ENCODE results near the gene PKIG.

The PKIG gene

DNA sequence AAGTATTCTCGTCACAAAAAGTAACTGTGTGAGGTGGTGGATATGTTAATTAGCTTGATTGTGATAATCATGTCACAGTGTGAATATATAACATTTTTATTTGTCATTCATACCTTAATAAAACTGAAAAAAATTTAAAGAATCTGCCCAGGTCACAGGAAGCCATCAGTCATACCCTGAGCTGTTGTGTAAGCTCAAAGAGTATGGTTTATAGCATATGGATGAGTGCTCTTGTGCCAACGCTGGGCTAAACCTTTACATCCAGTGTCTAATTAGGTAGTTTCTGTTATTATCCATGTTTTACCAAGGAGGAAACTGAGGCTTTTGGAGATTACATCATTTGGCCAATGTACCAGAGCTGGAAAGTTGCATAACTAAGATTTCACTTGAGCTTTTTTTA lies 11.4 kb downstream of the PKIG start:
- in situ Hi-C loops (cut with HindIII; ENCODE audit: low sequenced_read_pairs): loop anchor here (5.0 kb wide), 1 partner anchor 56 kb away; no protein-coding TSS in a partner anchor

DNA sequence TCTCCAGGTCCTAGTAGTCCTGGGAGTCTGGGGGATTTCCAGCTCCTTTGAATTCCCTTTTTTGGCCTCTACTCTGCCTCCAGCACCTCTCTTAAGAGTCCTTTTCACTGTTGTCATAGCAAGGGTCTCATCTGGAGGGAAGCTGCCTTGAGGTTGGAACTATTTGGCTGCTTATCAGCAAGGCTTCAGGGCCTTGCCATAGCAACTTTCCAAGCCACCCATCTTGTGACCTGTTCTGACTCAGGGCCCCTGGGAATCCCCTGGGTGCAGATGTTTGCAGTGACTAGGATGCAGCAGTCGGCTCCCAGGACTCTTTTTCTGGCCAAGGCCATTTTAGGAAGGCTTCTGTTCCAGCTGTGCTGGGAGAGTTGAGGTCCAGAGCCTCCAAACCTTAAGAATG lies 12.4 kb downstream of the PKIG start:
- in situ Hi-C loops (cut with HindIII; ENCODE audit: low sequenced_read_pairs): loop anchor here (5.0 kb wide), 1 partner anchor 57 kb away; no protein-coding TSS in a partner anchor

DNA sequence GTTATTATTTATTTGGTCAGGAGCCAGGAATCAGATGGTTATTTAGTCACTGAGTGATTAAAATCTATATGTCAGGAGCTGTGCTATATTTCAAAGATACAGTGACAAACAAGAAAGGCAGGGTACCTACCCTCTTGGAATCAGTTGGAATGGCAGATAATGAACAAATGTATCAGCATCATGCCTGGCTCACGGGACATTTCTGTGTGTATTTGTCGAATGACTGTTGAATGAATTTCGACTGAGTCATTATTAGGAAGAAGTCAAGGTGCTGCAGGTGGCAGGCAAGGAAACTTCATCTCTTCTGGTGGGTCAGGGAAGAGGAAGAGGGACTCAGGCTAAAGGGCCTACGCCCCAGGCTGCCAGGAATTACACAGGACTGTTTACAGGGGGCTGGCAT lies 13.6 kb downstream of the PKIG start:
- in situ Hi-C loops (cut with HindIII; ENCODE audit: low sequenced_read_pairs): no loop called here

DNA sequence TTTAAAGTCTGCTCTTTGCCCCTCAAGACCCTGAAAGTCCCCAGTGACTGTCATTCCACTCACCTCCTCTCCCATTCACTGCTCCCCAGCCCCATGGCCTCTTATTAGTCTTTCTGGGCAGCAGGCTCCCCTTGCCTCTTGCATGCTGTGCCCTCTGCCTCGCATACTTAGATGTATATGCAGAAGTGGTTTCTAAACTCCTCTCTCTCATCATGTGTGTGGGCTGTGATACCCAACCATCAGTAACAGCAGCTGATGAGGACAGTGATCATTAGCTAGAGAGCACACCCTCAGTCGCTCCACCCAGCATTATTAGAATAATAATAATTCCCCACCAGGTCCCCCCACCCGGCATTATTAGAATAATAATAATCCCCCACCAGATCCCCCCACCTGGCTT lies 14.5 kb downstream of the PKIG start:
- in situ Hi-C loops (cut with HindIII; ENCODE audit: low sequenced_read_pairs): no loop called here

DNA sequence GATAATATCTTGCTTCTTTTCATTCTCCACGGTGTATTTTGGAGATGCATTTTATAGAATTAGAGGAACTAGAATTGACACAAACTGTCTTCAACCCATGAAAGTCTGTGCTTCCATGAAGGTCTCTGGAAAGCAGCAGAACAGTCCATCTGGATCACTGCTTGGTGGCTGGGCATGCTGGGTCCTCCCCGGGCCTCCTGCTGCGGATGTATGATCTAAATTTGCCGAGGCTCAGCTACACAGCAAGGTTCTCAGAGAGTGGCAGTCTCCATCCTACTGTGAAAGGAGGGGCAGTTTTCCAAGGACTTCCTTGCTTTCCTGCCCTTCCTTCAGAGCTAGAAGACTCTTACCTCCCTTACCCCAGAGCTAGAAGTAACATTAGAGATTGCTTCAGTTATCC lies 15.1 kb downstream of the PKIG start:
- in situ Hi-C loops (cut with HindIII; ENCODE audit: low sequenced_read_pairs): no loop called here

GRCh38 chr20:44597930-44598329 lies 15.6 kb downstream of the PKIG start:
- in situ Hi-C loops (cut with HindIII; ENCODE audit: low sequenced_read_pairs): no loop called here

GRCh38 chr20:44598423-44599305 lies 16.3 kb downstream of the PKIG start:
- in situ Hi-C loops (cut with HindIII; ENCODE audit: low sequenced_read_pairs): no loop called here

- in situ Hi-C loops (cut with HindIII; ENCODE audit: low sequenced_read_pairs): no loop called here
Measured at GRCh38 chr20:44599715-44600114, 17.3 kb downstream of the PKIG start.

DNA sequence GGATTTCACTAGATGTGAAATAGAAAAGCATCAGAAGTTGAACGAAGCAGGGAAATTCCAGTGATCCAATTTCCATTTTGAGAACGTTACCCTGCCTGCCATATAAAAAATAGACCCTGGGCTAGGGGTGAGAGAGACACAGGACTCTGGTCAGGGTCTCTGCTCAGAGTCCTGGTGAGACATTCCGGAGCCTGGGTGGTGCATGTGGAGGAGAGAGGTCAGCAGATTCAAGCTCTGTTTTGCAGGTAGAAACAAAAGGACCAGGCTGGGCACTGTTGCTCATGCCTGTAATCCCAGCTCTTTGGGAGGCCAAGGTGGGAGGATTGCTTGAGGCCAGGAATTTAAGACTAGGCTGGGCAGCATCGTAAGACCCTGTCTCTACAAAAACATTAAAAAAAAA lies 17.9 kb downstream of the PKIG start:
- in situ Hi-C loops (cut with HindIII; ENCODE audit: low sequenced_read_pairs): no loop called here

DNA sequence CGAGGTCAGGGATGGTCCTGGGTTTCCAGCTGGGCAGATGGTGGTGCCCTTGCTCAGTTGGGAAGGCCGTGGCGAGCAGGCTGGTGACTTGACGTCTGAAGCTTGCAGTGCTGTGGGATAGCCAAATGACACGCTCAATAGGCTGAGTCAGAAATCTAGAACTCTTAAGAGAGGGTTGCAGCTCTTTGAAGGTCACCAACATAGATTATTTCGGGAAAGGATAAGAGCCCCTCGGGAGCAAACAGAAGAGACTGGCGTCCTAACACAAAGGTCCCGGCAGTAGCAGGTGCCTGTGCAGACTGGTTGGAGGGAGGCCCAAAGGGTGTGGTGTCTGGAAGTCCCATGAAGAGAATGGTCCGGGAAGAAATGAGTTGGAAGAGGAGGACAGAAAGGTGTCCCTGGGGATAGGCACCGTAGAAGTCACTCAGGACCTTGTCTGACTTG lies 18.4 kb downstream of the PKIG start:
- in situ Hi-C loops (cut with HindIII; ENCODE audit: low sequenced_read_pairs): no loop called here

- in situ Hi-C loops (cut with HindIII; ENCODE audit: low sequenced_read_pairs): no loop called here
Measured at GRCh38 chr20:44601236-44601671, 18.9 kb downstream of the PKIG start.

DNA sequence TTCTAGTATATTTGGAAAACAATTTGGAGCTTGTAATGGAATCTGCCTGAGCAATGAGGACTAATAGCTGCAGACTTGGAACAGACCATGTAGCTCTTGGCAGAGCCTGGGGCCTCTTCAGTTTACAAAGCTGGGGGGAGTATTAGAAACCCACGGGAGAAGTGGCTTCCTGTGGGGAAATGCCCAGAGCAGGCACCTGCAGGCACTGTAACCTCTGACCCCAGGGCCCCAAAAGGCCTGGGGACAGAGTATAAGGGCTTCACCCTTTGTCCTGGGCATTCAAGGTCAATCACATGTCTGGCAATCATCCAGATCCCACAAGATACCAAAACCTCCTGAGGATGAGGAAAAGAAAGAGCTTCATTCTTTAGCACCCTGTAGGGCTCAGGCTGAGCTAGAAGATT lies 19.4 kb downstream of the PKIG start:
- in situ Hi-C loops (cut with HindIII; ENCODE audit: low sequenced_read_pairs): no loop called here

- in situ Hi-C loops (cut with HindIII; ENCODE audit: low sequenced_read_pairs): no loop called here
Measured at GRCh38 chr20:44603327-44603726, 20.9 kb downstream of the PKIG start.

DNA sequence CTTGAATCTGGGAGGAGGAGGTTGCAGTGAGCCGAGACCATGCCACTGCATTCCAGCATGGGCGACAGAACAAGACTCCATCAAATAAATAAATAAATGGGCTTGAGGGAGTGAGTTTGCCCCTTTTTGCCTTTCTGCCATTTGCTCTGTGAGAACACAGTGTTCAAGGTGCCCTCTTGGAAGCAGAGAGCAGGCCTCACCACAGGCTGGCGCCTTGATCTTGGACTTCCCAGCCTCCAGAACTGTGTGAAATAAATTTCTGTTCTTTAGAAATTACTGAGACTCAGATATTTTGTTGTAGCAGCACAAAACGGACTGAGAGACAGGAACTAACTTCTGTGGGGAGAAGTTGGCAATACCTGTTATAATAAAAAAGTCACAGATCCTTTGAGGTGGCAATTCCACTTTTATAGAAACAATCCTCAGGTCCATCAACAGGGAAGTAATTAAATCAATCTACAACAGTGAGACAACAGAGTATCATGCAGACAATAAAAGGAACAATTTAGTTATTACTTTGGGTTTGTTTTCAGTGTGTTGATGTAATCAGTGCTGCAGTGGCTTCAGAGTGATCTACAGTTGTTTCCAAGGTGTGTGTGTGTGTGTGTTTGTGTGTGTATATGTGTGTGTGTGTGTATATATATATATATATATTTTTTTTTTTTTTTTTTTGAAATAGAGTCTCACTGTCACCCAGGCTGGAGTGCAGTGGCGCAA lies 24.5 kb downstream of the PKIG start:
- in situ Hi-C loops (cut with HindIII; ENCODE audit: low sequenced_read_pairs): no loop called here

- in situ Hi-C loops (cut with HindIII; ENCODE audit: low sequenced_read_pairs): no loop called here
Measured at GRCh38 chr20:44609006-44609515, 26.7 kb downstream of the PKIG start.

- in situ Hi-C loops (cut with HindIII; ENCODE audit: low sequenced_read_pairs): no loop called here
Measured at GRCh38 chr20:44609516-44610312, 27.3 kb downstream of the PKIG start.

- in situ Hi-C loops (cut with HindIII; ENCODE audit: low sequenced_read_pairs): no loop called here
Measured at GRCh38 chr20:44610313-44610962, 28.1 kb downstream of the PKIG start.

- in situ Hi-C loops (cut with HindIII; ENCODE audit: low sequenced_read_pairs): no loop called here
Measured at GRCh38 chr20:44613575-44613974, 31.2 kb downstream of the PKIG start.

- in situ Hi-C loops (cut with HindIII; ENCODE audit: low sequenced_read_pairs): no loop called here
Measured at GRCh38 chr20:44614525-44614924, 32.1 kb downstream of the PKIG start.

GRCh38 chr20:44615169-44615791 lies 32.9 kb downstream of the PKIG start:
- in situ Hi-C loops (cut with HindIII; ENCODE audit: low sequenced_read_pairs): loop anchor here (5.0 kb wide), 3 partner anchors 52 to 233 kb away; no protein-coding TSS in a partner anchor
